Measurements from ENCODE around the gene APOO.

The APOO gene

GRCh38 chrX:23851544-23851943 lies 56.2 kb downstream of the APOO start:
- TF ChIP-seq EZH2phosphoT487 (conservative IDR thresholded peaks at IDR 0.05; ENCODE audit: low read length) (no peak), CTCF (IDR thresholded peaks at IDR 0.05; ENCODE audit: insufficient read depth, low read length, poor library complexity, severe bottlenecking) (no peak)
- H3K27me3 ChIP-seq (ENCODE audit: low read length), result no peaks in the 10 kb centered on the region
- no peak overlapping the region for H3K4me2 ChIP-seq (ENCODE audit: low read depth, low read length, poor library complexity, severe bottlenecking)
- no peaks in the 10 kb centered on the region for H3K9me2 ChIP-seq (replicated peaks; ENCODE audit: insufficient read depth, low read length)
- H2AFZ ChIP-seq (ENCODE audit: low read depth, low read length, severe bottlenecking), result no peak overlapping the region
- H3F3A ChIP-seq (ENCODE audit: insufficient read depth), result no peaks in the 10 kb centered on the region
- no peaks in the 10 kb centered on the region for H3K36me3 ChIP-seq (ENCODE audit: low read length)
- no peaks in the 10 kb centered on the region for H3K79me2 ChIP-seq (ENCODE audit: insufficient read depth, low read length)
- no peak overlapping the region for H3K4me3 ChIP-seq (ENCODE audit: insufficient read depth, low read length, poor library complexity, severe bottlenecking)
- no peaks in the 10 kb centered on the region for H3K9me3 ChIP-seq (ENCODE audit: insufficient read depth, low read length)
- H3K27ac ChIP-seq (ENCODE audit: low read depth, low read length), result no peak overlapping the region
- H3K9ac ChIP-seq (ENCODE audit: low read length), result no peak overlapping the region
- no peaks in the 10 kb centered on the region for H4K20me1 ChIP-seq (ENCODE audit: low read depth, low read length)

- H3K27ac ChIP-seq (ENCODE audit: low read depth, low read length), result no peak overlapping the region
- no peak overlapping the region for H2AFZ ChIP-seq (ENCODE audit: low read depth, low read length, severe bottlenecking)
- no peaks in the 10 kb centered on the region for H3K9me2 ChIP-seq (replicated peaks; ENCODE audit: insufficient read depth, low read length)
- no peak for TF ChIP-seq CTCF (IDR thresholded peaks at IDR 0.05; ENCODE audit: insufficient read depth, low read length, poor library complexity, severe bottlenecking)
- TF ChIP-seq EZH2phosphoT487 (conservative IDR thresholded peaks at IDR 0.05; ENCODE audit: low read length), result no peak
- no peaks in the 10 kb centered on the region for H3K79me2 ChIP-seq (ENCODE audit: insufficient read depth, low read length)
- no peak overlapping the region for H3K4me2 ChIP-seq (ENCODE audit: low read depth, low read length, poor library complexity, severe bottlenecking)
- no peak overlapping the region for H3K9ac ChIP-seq (ENCODE audit: low read length)
- no peaks in the 10 kb centered on the region for H4K20me1 ChIP-seq (ENCODE audit: low read depth, low read length)
- no peaks in the 10 kb centered on the region for H3F3A ChIP-seq (ENCODE audit: insufficient read depth)
- no peaks in the 10 kb centered on the region for H3K36me3 ChIP-seq (ENCODE audit: low read length)
- H3K9me3 ChIP-seq (ENCODE audit: insufficient read depth, low read length), result no peaks in the 10 kb centered on the region
- H3K4me3 ChIP-seq (ENCODE audit: insufficient read depth, low read length, poor library complexity, severe bottlenecking), result no peak overlapping the region
- H3K27me3 ChIP-seq (ENCODE audit: low read length), result no peaks in the 10 kb centered on the region
Measured at GRCh38 chrX:23849241-23849640, 58.5 kb downstream of the APOO start.

GRCh38 chrX:23845351-23845817 lies 62.4 kb downstream of the APOO start:
- no peak overlapping the region for H3K4me2 ChIP-seq (ENCODE audit: low read depth, low read length, poor library complexity, severe bottlenecking)
- no peak overlapping the region for H3K27ac ChIP-seq (ENCODE audit: low read depth, low read length)
- no peaks in the 10 kb centered on the region for H3K9me2 ChIP-seq (replicated peaks; ENCODE audit: insufficient read depth, low read length)
- no peaks in the 10 kb centered on the region for H3K36me3 ChIP-seq (ENCODE audit: low read length)
- H3K9me3 ChIP-seq (ENCODE audit: insufficient read depth, low read length), result no peaks in the 10 kb centered on the region
- H3F3A ChIP-seq (ENCODE audit: insufficient read depth), result no peaks in the 10 kb centered on the region
- H3K79me2 ChIP-seq (ENCODE audit: insufficient read depth, low read length), result no peaks in the 10 kb centered on the region
- no peaks in the 10 kb centered on the region for H3K27me3 ChIP-seq (ENCODE audit: low read length)
- no peaks in the 10 kb centered on the region for H4K20me1 ChIP-seq (ENCODE audit: low read depth, low read length)
- no peak overlapping the region for H2AFZ ChIP-seq (ENCODE audit: low read depth, low read length, severe bottlenecking)
- no peak for TF ChIP-seq CTCF (IDR thresholded peaks at IDR 0.05; ENCODE audit: insufficient read depth, low read length, poor library complexity, severe bottlenecking)
- no peak for TF ChIP-seq EZH2phosphoT487 (conservative IDR thresholded peaks at IDR 0.05; ENCODE audit: low read length)
- H3K9ac ChIP-seq (ENCODE audit: low read length), result no peak overlapping the region
- H3K4me3 ChIP-seq (ENCODE audit: insufficient read depth, low read length, poor library complexity, severe bottlenecking), result no peak overlapping the region

Data from SU-DHL-6 (cell line).